Kidney tubule cell (primary cell): ENCODE data around the gene YOD1.
A peak's percentile ranks its signal among the peaks of the same experiment; 100 is the strongest.

Experiments used
- DNase-seq: peaks from one replicate; pipeline ENCODE4 v3.0.0-alpha.2; 2018; ENCODE audit warnings: low spot score

The YOD1 gene

GRCh38 chr1:207072233-207072632 lies 21.2 kb upstream of the YOD1 start:
- DNase-seq, result no peak

GRCh38 chr1:207071426-207071825 lies 20.4 kb upstream of the YOD1 start:
- DNase-seq, result no peak

- no peak for DNase-seq
Observed at GRCh38 chr1:207070811-207071210, 19.8 kb upstream of the YOD1 start.

GRCh38 chr1:207069858-207070506 lies 19.0 kb upstream of the YOD1 start:
- no peak for DNase-seq

- DNase-seq, result no peak
Observed at GRCh38 chr1:207069061-207069460, 18.1 kb upstream of the YOD1 start.

GRCh38 chr1:207067665-207068064 lies 16.7 kb upstream of the YOD1 start:
- DNase-seq, result peak; percentile 54

- DNase-seq, result no peak
Observed at GRCh38 chr1:207067185-207067584, 16.2 kb upstream of the YOD1 start.

GRCh38 chr1:207064561-207064960 lies 13.6 kb upstream of the YOD1 start:
- no peak for DNase-seq

GRCh38 chr1:207063014-207063413 lies 12.0 kb upstream of the YOD1 start:
- no peak for DNase-seq

GRCh38 chr1:207062058-207062457 lies 11.1 kb upstream of the YOD1 start:
- DNase-seq, result no peak

- DNase-seq, result no peak
Observed at GRCh38 chr1:207060596-207060995, 9.6 kb upstream of the YOD1 start.

- peak; percentile 20 for DNase-seq
Observed at GRCh38 chr1:207059881-207060280, 8.9 kb upstream of the YOD1 start.

GRCh38 chr1:207058878-207059867 lies 8.2 kb upstream of the YOD1 start:
- DNase-seq, result no peak

- DNase-seq, result no peak
Observed at GRCh38 chr1:207058252-207058651, 7.2 kb upstream of the YOD1 start.

- DNase-seq, result peak; percentile 28
Observed at GRCh38 chr1:207056673-207057072, 5.7 kb upstream of the YOD1 start.

- no peak for DNase-seq
Observed at GRCh38 chr1:207055386-207056001, 4.5 kb upstream of the YOD1 start.

- DNase-seq, result no peak
Observed at GRCh38 chr1:207054491-207054890, 3.5 kb upstream of the YOD1 start.

- peak; percentile 100 for DNase-seq
Observed at GRCh38 chr1:207052911-207053769, 2.1 kb upstream of the YOD1 start, which contains the start of gene PFKFB2. Gene PFKFB2 (plus strand): TSS chr1:207053275. CDS start chr1:207054718, 1,443 bp downstream.

- peak; percentile 92 for DNase-seq
Observed at GRCh38 chr1:207050480-207051190, 373 bp downstream of the YOD1 start.

GRCh38 chr1:207049974-207050391 lies 1.0 kb downstream of the YOD1 start:
- DNase-seq, result peak; percentile 58

- DNase-seq, result no peak
Observed at GRCh38 chr1:207049514-207049913, 1.5 kb downstream of the YOD1 start.
